Measurements from ENCODE around the gene TOX2. TPM values are rescaled to one million over a fixed set of nuclear protein-coding genes. Genes with fewer than 3 reads are reported as not detected.

Gene TOX2
- total RNA-seq, 2 experiments from 2014 or later = 3.3 to 3.9 TPM

DNA sequence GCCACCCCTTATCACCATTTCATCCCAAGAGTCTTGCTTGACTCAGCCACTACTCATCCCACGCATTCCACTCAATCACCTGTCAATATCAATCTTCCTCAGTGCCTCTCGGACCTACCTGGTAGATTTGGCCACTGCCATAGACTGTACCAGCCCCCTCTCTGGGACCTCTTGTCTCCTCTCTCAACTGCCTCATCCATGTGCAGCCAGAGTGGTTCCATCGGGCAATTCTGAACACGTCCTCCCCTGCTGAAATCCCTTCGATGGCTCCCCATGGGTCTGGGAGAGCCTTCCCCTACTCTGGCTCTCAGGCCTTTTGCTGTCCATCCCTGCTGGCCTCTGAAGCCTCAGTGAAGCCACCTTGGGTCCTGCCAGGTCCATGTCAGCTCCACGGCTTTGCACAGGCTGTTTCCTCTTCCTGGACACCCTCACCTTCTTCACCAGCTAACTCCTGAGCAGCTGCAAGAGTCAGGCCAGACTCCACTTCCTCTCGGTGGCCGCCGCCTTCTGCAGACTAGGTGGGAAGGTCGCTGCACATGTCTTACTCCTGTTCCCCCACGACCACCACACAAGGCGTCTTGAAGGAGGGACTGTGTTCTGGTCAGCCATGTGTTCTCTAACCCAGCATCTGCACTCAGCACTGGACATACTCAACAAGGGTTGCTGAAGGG, 120.4 kb downstream of the TOX2 start:
- Histone ChIP-seq H3K27me3 (ENCODE audit: control insufficient read depth in 1 of 2, insufficient read depth in 2 of 2, low read length in 2 of 2) (peaks cover 0 to 4% of the 10 kb centered on the region in 2 experiments), H3K27ac (ENCODE audit: low read depth in 1 of 2, low read length in 2 of 2) (no peak overlapping the region), H3K36me3 (ENCODE audit: insufficient read depth, low read length) (no peaks in the 10 kb centered on the region), H3K4me1 (ENCODE audit: insufficient read depth, low read length) (peaks cover 11% of the 10 kb centered on the region), H3K4me3 (ENCODE audit: low read length) (no peak overlapping the region), H3K9me3 (ENCODE audit: control insufficient read depth in 1 of 2, insufficient read depth in 1 of 2, low read length in 2 of 2) (peaks cover 0 to 7% of the 10 kb centered on the region in 2 experiments)
- H3K27me3 Mint-ChIP-seq = no peaks in the 10 kb centered on the region
- H3K9me3 Mint-ChIP-seq = no peaks in the 10 kb centered on the region
- TF ChIP-seq CTCF (IDR thresholded peaks at IDR 0.05) = no peak
- ChIA-PET POLR2A (no interaction called here), CTCF (no interaction called here)
- no peaks in the 10 kb centered on the region for H3K36me3 Mint-ChIP-seq (ENCODE audit: low read depth)
- H3K27ac Mint-ChIP-seq = no peak overlapping the region
- H3K4me3 Mint-ChIP-seq = no peak overlapping the region
- DNase-seq (no peak), ATAC-seq (ENCODE audit: poor library complexity) (no peak)
- intact Hi-C loops (cut with DNase I, micrococcal nuclease) = no loop called here
- peaks cover 22% of the 10 kb centered on the region for H3K4me1 Mint-ChIP-seq (ENCODE audit: low read depth)

DNA sequence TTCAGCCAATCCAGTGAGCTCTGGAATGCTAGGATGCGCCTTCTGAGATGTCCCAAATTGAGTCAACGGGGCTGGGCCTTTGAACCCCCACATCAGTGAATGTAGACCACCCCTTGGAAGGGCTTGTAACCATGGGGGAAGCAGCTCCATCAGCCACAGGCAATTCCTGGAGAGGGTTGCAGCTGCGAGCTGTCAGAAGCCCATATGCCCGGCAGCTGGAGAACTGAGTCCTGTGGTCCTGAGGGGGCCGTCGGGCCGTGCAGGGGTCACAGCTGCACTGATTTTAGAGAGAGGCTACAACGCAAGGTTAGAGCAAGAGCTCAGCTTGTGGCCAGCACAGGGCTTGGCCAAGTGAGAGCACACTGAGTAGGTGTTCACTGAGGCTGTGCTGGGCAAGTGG, 121.3 kb downstream of the TOX2 start:
- Mint-ChIP-seq H3K9me3 (no peaks in the 10 kb centered on the region), H3K36me3 (ENCODE audit: low read depth) (no peaks in the 10 kb centered on the region), H3K4me1 (ENCODE audit: low read depth) (peaks cover 21% of the 10 kb centered on the region), H3K27ac (no peak overlapping the region), H3K4me3 (no peak overlapping the region), H3K27me3 (no peaks in the 10 kb centered on the region)
- ChIA-PET POLR2A (no interaction called here), CTCF (no interaction called here)
- Histone ChIP-seq H3K9me3 (ENCODE audit: control insufficient read depth in 1 of 2, insufficient read depth in 1 of 2, low read length in 2 of 2) (peaks cover 0 to 3% of the 10 kb centered on the region in 2 experiments), H3K4me3 (ENCODE audit: low read length) (no peak overlapping the region), H3K36me3 (ENCODE audit: insufficient read depth, low read length) (no peaks in the 10 kb centered on the region), H3K27me3 (ENCODE audit: control insufficient read depth in 1 of 2, insufficient read depth in 2 of 2, low read length in 2 of 2) (peaks cover 0 to 4% of the 10 kb centered on the region in 2 experiments), H3K4me1 (ENCODE audit: insufficient read depth, low read length) (peaks cover 11% of the 10 kb centered on the region), H3K27ac (ENCODE audit: low read depth in 1 of 2, low read length in 2 of 2) (no peak overlapping the region)
- TF ChIP-seq CTCF (IDR thresholded peaks at IDR 0.05) = no peak
- intact Hi-C loops (cut with DNase I, micrococcal nuclease) = no loop called here
- DNase-seq (no peak), ATAC-seq (ENCODE audit: poor library complexity) (no peak)

- intact Hi-C loops (cut with DNase I, micrococcal nuclease) = no loop called here
- no peak overlapping the region for H3K27ac Mint-ChIP-seq
- POLR2A ChIA-PET = no interaction called here
These were observed 121.8 kb downstream of the TOX2 start for GRCh38 chr20:44036441-44036840.

More at GRCh38 chr20:44036441-44036840, 121.8 kb downstream of the TOX2 start:
- Histone ChIP-seq H3K27ac (ENCODE audit: low read depth in 1 of 2, low read length in 2 of 2) (no peak overlapping the region), H3K9me3 (ENCODE audit: control insufficient read depth in 1 of 2, insufficient read depth in 1 of 2, low read length in 2 of 2) (peaks cover 0 to 3% of the 10 kb centered on the region in 2 experiments), H3K27me3 (ENCODE audit: control insufficient read depth in 1 of 2, insufficient read depth in 2 of 2, low read length in 2 of 2) (peaks cover 0 to 4% of the 10 kb centered on the region in 2 experiments), H3K36me3 (ENCODE audit: insufficient read depth, low read length) (no peaks in the 10 kb centered on the region), H3K4me1 (ENCODE audit: insufficient read depth, low read length) (peaks cover 11% of the 10 kb centered on the region), H3K4me3 (ENCODE audit: low read length) (no peak overlapping the region)
- no peaks in the 10 kb centered on the region for H3K9me3 Mint-ChIP-seq
- peaks cover 21% of the 10 kb centered on the region for H3K4me1 Mint-ChIP-seq (ENCODE audit: low read depth)
- H3K36me3 Mint-ChIP-seq (ENCODE audit: low read depth) = no peaks in the 10 kb centered on the region
- no peaks in the 10 kb centered on the region for H3K27me3 Mint-ChIP-seq
- DNase-seq (no peak), ATAC-seq (ENCODE audit: poor library complexity) (no peak)
- H3K4me3 Mint-ChIP-seq = no peak overlapping the region
- CTCF ChIA-PET = no interaction called here
- no peak for TF ChIP-seq CTCF (IDR thresholded peaks at IDR 0.05)
